Measurements from ENCODE around the gene TEX51.
A peak's percentile ranks its signal among the peaks of the same experiment; 100 is the strongest.

Gene TEX51

GRCh38 chr2:126860385-126860784 is 38.3 kb upstream of the TEX51 start:
- TF ChIP-seq ZFX (IDR thresholded peaks at IDR 0.05): no peak
- TF ChIP-seq CTCF (conservative IDR thresholded peaks at IDR 0.05): no peak; the same call in 1 of the 2 replicates
- no peak overlapping the region for H3K27ac ChIP-seq

GRCh38 chr2:126862730-126863129 is 36.0 kb upstream of the TEX51 start:
- no peak overlapping the region for H3K27ac ChIP-seq
- TF ChIP-seq CTCF (conservative IDR thresholded peaks at IDR 0.05): no peak
- no peak for TF ChIP-seq ZFX (IDR thresholded peaks at IDR 0.05)

DNA sequence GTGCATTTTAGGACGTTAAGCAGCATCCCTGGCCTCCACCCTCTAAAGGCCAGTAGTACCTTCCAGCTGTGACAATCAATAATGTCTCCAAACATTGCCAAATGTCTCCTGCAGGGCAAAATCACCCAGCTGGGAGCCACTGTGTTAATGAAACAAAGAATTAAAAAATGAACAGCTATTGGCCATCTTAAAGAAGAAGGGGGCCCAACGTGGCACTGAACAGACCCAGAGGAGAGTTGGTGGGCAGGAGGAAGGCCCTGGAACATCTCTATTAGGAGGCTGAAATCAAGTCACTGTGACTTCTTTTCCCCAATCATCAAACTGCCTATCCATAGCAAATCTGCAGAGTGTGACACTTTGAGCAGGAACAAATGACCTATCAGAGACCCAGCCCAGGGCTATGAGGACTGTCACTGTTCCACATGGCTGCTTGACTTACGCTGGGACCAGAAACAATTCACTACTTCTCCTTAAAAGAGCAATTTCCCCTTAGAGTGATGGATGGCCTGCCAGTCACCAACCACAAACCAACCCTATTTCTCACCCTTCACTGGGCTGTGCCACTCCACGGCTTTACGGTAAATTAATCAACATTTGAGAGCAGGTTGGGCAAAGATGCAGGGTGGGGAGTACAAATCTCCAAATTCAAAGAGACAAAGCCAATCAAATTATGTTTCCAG is 35.2 kb upstream of the TEX51 start:
- no peak overlapping the region for H3K27ac ChIP-seq
- no peak for TF ChIP-seq CTCF (conservative IDR thresholded peaks at IDR 0.05)
- TF ChIP-seq ZFX (IDR thresholded peaks at IDR 0.05): no peak

GRCh38 chr2:126864861-126865260 is 33.8 kb upstream of the TEX51 start:
- TF ChIP-seq ZFX (IDR thresholded peaks at IDR 0.05) (no peak), CTCF (conservative IDR thresholded peaks at IDR 0.05) (peak; percentile 42)
- H3K27ac ChIP-seq: no peak overlapping the region

DNA sequence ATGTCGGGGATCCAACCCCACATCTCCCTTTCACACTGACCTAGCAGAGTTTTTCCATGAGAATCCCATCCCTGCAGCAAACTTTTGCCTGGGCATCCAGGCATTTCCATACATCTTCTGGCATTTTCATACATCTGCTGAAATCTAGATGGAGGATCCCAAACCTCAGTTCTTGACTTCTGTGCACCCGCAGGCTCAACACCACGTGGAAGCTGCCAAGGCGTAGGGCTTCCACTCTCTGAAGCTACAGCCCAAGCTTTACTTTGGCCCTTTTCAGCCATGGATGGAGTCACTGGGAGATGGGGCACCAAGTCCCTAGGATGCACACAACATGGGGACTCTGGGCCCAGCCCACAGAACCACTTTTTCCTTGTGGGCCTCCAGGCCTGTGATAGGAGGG is 32.2 kb upstream of the TEX51 start:
- no peak for TF ChIP-seq CTCF (conservative IDR thresholded peaks at IDR 0.05)
- no peak for TF ChIP-seq ZFX (IDR thresholded peaks at IDR 0.05)

GRCh38 chr2:126874961-126875360 is 23.7 kb upstream of the TEX51 start:
- H3K27ac ChIP-seq: no peak overlapping the region
- TF ChIP-seq CTCF (conservative IDR thresholded peaks at IDR 0.05): no peak
- no peak for TF ChIP-seq ZFX (IDR thresholded peaks at IDR 0.05)

More for the DNA sequence above, 32.2 kb upstream of the TEX51 start:
- no peak overlapping the region for H3K27ac ChIP-seq

DNA sequence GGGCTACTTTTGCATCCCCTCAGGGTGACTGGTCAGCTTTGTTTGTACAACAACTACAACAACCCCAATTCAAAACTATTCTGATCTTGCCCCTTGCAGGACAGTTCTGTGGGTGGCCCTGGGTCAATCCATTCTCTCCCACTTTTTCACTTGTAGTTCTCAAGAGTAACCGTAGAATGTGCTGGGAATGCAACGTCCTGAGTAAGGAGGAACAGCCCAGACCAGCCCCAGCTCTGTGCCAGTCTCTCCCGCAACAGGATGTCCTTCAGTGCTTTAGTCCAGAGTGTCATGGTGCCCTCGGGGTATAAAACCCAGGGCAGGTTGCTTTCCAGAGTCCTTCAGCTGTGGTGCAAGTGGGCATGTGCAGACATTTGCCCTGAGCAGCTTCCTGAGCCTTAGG is 22.1 kb upstream of the TEX51 start:
- no peak for TF ChIP-seq ZFX (IDR thresholded peaks at IDR 0.05)
- no peak for TF ChIP-seq CTCF (conservative IDR thresholded peaks at IDR 0.05)
- H3K27ac ChIP-seq: no peak overlapping the region

Data from C4-2B (cell line).